ENCODE data around the gene SLC38A2.

The SLC38A2 gene

DNA sequence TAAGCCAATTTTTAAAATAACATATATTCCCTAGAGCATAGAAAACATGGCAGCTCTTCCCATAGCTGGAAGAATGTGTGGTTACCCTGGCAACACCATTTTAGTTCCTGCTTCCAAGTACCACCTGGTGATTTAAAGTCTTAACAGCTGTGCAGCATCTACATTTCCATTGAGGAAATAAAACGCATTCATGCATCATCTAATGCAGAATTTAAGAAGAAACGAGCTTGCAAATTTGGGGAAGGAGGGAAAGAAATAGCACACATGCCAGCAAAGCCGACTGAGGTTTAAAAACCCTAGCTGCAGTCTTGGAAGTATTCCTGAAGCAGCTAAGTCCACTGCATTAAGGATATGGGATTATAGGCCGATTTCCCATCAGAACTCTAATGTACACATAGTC is 22.8 kb upstream of the SLC38A2 start:
- no peak for DNase-seq (ENCODE audit: low read depth)

DNA sequence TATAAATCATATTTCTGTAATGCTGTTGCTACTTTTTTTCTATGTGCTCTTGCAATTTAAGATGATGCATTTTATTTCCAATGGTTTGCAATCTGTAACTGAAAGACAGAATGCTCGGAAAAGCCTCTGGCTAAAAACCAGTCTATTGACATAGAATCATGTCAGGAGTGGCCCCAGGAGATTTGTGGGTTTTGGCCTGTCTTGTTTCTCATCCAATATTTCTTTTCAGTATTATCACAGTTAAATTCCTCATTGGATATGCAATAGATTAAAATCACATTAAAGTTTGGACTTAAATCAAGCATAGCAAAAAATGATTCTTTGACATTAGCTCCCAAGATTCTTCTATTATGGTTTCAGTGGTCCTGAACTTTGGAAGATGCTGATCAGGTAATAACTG is 19.1 kb upstream of the SLC38A2 start:
- DNase-seq (ENCODE audit: low read depth): no peak

DNA sequence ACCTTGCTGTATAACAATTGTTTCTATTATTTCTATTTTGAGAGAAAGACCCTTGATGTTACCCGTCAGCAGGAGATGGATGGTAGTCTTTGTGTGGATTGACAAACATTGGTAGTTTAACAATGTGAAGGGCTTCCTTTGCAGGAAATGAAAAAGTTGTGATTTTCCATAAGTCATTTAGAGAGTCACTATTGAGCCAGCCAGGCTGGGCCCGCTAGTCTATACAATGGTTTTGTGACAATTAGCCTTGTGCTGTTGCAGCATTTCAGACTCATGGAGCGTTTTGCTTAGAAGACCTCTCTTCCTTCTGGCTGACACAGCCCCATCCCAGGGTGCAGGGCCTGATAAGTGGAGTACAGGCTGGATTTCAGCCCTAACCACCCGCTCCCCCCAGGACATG is 18.3 kb upstream of the SLC38A2 start:
- no peak for DNase-seq (ENCODE audit: low read depth)

DNA sequence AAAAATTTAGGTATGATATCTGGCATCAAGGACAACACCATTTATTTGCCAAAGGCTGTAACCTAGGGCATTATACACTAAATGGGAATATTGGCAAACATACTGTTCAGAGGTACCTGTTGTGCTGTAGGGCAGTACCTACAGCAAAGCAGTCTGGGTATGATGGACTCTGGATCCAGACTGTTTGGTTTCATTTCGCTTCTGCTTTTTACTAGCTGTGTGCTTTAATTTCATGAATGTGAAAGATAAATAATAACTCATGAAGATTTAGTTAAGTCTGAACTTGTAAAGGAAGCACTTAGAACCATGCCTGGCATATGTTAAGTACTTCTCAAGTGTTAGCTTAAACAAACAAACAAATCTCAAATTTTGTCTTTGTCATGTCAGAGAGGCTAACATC is 17.7 kb upstream of the SLC38A2 start:
- DNase-seq (ENCODE audit: low read depth): no peak

DNA sequence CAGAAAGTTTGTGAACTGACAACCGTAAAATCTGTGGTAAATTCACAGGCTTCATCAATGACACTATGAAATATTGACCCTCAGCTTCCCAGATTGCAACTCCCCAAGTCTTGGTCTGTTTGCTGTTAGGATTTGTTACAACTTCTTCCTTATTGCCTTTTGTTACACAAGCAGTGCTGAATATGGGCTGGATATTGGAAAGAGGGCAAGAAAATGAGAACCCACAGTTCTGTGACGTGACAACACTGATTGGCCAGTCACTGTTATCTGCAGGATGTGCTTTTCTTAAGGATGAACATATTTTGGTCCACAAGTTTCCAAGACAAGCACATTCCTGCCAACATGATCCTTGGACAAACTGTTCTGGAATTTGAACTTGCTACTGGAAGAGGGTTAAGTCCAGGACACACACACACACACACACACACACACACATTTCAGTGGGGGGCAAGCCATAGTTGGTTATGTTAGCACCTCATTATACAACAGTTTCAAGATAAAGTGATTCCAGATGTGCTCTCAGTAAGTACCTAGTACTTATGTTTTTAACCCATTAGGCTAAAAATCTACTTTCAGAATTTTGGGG is 16.6 kb upstream of the SLC38A2 start:
- DNase-seq (ENCODE audit: low read depth): no peak

DNA sequence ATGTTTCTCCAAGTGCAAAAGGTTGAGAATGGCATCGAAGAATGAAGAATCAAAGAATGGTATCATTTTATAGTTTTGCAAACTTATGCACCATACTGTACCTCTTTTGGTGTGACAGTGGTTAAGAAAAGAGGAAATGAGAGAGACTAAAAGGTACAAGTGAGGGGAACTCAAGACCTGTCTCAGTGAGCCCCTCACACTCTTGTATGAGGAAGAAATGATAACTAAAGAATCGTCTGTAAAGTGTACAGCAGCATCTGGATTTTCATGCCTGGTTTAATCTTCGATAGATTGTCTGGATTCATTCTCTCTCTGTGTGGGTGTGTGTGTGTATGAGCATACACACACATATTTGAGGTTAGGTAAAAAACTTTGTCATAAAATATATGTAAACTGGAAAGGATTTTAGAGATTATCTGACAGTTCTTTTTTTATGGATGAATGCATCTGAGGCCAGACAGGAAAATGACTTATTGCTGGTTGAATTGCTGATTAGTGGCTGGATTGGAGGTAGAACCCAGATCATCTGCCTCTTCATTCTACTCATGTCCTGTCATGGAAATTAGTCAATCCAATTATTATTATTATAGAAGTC is 16.0 kb upstream of the SLC38A2 start:
- DNase-seq (ENCODE audit: low read depth): no peak

DNA sequence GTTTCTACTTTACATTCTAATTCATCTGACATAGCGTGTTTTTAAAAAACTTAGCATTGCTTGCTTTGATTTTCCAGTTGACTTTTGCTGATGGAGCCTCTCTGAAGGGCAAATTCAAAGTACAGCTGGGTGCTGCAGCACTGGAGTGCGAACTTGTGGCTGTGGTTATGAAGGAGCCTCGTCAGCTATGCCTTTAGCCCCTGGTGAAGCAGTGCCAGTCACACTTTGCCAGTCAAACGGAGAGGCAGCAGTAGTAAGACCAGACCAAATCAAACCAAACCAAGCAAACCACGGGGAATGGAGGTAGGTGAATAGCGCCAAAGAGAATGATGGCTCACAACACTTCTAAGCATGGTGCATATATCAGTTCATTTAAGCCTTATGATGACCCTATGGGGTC is 15.1 kb upstream of the SLC38A2 start:
- DNase-seq (ENCODE audit: low read depth): no peak

DNA sequence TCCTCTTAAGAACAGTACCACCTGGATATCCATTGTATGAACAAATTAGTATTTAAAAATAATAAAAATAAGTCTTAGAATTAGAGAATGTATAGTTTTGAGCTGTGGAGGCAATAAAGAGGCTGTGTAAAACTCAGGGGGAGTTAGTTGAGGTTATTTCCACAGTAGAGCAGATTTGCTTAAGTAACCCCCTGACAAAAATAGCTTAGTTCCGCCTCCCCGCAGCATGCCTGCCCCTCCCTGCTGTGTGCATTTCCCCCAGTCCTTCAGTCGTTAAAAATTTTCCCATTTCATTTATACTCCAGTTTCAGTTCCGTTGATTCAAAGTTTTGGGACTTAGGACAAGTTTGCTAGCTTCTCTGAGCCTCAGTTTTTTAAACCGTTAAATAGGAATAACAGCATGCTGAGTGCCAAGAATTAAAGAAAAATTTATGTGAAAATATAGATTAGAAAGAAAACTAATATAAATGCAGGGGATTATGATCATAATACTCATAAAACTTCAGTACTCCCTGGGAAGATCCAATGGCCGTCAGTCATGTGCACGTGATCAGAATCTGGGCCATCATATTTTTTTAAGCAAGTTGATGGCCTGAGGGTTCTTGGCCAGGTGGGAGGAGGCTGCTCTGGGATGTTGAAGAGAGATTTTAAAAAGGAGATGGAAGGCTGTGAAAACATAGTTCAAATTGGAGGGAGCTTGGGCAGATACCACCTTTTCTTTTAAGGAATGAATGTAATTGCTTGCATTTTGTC is 14.5 kb upstream of the SLC38A2 start:
- DNase-seq (ENCODE audit: low read depth): no peak

DNA sequence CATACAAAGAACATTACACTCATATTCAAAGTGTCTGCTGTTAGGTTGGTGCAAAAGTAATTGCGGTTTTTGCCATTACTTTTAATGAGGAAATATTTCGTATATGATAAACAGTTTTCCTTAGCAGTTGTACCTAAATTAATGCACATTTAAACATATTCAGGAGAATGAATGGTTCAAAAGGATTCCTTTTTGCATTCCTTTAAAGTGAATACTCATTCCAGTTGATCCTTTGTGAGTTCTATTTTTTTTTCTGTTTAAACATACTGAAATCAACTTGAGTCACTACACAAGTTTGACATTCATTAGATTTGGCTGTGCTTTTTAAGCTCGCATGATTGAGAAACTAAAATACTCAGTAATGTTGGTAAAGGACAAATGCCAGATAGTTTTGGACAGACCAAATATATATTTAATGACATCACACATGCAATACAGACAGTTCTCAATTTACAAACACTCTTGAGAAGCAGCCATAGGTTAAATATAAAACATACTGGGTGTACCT is 13.8 kb upstream of the SLC38A2 start:
- DNase-seq (ENCODE audit: low read depth): no peak

DNA sequence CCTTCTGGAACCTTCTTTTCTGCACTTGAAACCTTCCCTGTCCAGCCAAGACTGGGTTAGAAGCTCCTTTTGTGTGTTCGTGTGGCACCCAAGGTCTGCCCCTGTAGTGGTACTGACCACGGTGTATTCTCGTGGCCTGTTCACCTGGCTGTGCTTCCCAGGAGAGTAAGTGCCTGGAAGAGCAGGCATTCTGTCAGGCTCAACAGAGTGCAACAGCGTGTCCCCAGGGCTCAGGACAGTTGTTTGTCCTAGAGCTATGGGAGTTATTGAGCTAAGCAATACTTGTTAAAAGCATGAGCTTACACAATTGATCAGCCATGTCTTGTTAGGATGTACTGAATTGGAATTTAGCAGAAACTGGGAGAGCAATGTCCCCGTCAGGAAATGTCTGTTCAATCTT is 12.9 kb upstream of the SLC38A2 start:
- no peak for DNase-seq (ENCODE audit: low read depth)

DNA sequence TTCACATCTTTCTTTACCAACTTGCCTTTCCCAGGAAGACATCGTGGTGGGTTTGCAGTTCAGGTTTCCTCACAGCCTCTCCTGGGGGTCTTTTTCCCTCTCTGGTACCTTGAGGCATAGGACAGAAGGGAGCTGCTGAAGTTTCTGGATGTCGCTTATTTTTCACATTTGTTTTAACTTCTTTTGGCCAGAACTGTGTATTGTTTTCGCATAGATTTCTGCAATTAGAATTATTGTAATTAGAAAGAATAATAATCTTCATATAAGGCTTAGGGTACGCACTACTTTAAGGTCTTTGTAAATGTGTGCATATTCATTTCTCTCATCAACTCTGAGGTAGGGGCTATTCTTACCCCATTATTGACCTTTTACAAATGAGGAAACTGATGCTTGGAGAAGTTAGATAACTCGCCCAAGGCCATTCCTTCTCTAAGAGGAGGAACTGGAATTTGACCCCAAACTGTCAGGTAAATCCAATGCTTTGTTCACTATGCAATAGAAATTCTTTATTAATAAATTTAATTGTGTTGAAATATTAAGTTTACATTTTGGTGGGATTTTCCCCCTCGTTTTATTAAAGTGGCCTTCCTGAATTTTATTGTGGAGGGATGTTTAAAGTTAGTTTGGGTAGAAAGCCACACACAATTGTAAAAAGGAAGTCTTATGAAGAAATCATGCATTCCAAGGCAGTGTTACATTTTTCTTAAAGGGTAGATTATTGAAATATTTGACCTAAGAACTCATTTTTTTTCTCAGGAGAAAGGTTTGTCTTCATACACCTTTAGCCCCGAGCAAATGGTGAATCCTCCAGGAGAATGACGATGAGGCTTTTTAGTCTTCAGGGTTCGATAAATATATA is 12.1 kb upstream of the SLC38A2 start:
- no peak for DNase-seq (ENCODE audit: low read depth)

DNA sequence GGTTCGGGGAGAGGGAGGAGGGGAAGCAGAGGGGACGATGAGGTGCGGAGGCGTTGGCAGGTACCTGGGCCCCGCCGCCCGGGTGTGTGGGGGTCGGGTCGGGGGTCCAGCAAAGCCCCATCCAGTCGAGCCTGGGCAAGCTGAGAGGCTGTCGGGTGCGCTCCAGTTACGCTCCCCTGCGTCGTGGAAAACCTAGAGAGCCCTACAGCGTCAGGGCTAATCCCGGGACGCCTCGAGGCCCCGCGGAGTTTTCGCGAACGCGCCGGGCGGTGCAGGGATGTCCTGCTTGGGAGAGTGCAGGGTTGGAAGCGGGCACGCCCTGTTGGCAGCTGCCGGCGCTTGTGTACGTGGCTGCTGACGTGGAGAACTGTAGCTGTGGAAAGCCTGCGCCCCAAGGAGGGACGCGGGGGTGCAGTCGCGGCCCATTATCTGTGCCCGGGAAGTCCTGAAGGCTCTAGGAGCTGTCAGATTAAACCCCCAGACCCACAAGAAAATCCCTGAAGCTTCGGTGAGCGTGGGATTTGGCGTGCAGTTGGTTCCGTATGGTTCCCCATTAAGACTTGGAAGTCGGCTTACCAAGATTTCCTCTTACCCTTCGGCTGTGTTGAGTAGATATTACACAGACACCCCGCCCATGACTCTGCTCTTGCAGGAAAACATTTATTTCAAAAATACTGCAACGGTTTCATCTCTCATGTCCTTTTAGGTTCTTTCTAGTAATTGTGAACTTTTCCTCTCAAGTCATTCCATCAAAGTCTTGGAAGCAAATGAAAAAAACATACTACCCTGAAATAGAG is 11.3 kb upstream of the SLC38A2 start:
- peak; percentile 59 for DNase-seq (ENCODE audit: low read depth)

DNA sequence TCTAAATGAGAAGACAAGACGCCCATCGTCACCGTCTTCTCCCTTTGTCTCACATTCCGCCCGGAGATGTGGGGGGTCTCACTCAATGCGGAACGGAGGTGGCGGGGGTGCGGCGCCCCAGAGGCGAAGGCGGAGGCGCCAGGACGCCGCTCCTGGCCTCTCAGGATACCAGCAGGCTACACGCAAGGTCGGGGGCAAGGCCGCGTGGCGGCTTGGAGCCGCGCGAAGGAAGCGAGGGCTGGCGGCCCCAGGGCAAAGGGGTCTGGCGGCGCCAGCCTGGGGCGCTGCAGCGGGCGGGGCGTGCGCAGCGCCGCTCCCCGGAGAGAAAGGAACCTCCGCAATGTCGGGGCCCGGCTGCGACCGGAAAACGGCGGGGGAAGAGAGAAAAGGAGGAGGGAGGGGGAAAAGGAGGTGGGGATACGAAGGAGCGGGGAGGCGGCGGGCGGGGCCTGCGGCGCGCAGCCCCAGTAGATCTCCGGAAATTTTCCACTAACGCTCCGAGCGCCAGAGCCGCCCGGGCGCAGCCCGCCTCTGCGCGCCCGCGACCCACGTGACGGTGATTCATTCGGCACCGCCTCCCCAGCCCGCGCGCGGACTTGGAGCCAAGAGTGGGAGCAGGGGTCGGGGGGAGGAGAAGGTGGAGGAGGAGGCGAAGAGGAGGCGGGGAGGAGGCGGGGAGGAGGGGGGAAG is 10.5 kb upstream of the SLC38A2 start:
- peak; percentile 92 for DNase-seq (ENCODE audit: low read depth)

DNA sequence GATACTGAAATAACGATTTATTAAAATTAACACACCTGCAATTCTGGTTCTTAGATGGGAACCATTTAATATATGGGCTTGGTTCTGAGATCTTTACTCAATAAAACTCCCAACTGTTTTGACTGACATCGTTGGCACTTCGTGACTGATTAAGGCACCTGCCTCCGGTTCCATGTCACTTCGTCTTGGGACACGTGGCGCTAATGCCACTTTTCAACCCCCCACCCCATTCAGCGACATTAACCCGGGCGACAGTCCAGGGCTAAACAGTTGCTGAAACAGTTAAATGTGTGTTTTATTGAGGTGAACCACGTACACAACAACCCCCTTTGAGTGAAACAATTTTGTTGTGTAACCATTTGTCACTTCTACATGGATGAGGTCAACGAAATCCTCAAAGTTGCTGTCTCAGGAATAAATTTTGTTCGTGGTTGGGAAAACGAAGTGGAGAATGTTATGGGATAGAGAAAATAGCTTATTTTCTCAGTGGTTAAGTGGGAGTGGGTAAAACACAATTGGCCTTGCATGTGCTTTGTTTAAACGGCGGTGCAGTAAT is 9.9 kb upstream of the SLC38A2 start:
- no peak for DNase-seq (ENCODE audit: low read depth)

DNA sequence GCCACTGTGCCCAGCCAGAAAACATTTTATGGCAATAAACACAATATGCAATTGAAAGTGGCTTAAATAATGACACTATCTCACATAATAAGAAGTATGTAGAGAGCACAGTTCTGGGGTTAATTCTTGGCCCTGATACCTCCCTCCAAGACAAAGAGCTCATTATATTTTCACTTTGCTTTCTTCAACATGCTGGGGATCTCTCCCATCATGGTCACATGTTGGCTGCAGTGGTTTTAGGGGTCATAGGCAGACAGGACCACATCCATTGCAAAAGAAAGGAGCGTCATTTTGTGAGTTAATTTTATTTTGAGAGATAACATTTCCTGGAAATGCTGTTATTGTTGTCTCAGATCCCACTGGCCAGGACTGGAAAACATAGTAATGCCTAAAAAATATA is 8.3 kb upstream of the SLC38A2 start:
- DNase-seq (ENCODE audit: low read depth): no peak

DNA sequence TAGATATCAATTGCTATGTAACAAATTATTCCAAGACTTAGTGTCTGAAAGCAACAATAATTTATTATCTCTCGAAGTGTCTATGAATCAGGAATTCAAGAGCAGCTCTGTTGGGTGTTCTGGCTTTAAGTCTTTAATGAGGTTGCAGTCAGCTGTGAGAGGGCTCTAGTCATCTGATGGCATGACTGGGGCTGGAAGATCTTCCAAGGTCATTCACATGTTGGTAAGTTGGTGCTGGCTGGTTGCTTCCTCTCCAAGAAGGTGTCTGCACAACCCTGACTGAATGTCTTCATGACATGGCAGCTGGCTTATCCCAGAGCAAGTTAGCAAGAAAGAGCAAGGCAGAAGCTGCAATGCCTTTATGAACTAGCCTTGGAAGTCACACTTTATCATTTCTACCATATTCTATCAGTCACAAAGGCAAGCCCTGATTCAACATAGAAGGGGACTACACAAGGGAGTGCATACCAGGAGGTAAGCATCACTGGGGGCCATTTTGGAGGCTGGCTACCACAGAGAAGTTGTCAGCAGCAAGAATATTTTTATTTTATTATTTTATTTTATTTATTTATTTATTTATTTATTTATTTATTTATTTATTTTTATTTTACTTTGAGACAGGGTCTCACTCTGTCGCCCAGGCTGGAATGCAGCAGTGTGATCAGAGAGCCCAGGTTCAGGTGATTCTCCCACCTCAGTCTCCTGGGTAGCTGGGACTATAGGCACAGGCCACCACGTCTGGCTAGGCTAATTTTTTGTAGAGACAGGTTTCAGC is 7.6 kb upstream of the SLC38A2 start:
- DNase-seq (ENCODE audit: low read depth): no peak

DNA sequence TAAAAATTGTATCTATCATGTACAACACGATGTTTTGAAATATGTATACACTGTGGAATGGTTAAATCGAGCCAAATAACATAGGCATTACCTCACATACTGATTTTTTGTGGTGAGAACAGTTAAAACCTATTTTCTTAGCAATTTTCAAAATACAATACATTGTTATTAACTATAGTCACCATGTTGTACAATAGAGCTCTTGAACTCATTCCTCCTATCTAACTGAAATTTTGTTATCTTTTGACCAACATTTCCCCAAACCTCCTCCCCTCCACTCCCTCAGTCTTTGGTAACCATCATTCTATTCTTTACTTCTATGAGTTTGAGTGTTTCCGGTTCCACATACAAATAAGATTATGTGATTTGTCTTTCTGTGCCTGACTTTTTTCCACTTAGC is 6.8 kb upstream of the SLC38A2 start:
- DNase-seq (ENCODE audit: low read depth): no peak

DNA sequence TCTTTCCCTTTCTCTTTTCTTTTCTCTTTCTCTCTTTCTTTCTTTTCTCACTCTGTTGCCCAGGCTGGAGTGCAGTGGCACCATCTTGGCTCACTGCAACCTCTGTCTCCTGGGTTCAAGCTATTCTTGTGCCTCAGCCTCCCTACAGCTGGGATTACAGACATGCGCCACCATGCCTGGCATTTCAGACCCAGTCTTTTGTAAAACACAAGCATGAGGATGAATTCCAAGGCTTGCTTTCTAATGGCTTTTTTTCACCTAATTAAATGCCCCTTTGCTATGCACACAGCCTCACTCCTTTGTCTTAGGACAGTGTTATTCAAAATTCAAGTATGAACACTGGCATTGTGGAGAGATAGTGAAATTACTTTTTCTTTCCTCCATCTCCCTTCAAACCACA is 6.0 kb upstream of the SLC38A2 start:
- DNase-seq (ENCODE audit: low read depth): no peak

DNA sequence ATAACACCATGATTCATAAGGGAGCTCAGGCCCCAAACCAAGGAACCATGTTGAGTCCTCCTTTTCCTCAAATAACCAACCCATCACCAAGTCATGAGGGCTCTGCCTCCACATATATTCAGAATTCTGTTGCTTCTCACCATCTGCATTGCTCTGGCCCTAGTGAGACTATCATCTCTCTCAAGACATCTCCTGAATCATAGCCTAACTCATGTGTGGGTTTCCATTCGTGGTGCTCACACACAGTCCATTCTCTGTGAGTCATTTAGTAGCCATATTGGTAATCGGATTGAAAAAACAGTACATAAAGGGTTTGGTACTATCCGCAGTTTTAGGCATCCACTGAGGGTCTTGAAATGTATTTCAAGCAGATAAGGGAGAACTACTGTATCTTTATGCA is 5.1 kb upstream of the SLC38A2 start:
- no peak for DNase-seq (ENCODE audit: low read depth)

DNA sequence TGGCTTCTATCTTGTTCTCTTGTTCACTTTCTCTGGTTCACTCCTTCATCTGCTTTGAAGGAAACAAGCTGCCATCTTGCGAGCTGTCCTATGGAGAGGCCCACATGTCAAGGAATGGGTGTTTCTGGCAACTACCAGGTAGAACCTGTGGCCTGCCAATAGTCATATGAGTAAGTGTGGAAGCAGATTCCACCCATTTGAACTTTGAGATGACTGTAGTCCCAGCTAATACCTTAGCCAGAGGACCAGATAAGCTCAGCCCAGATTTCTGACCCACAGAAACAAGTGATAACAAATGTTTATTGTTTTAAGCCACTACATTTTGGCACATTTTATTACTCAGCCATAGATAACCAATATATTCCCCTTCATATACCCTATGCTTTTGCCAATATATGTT is 4.0 kb upstream of the SLC38A2 start:
- DNase-seq (ENCODE audit: low read depth): no peak
